Endothelial cell of umbilical vein (primary cell): Measurements from ENCODE around the gene CD300LF. TPM values are rescaled to one million over a fixed set of nuclear protein-coding genes. Genes with fewer than 3 reads are reported as not detected.

Source experiments
- BruUV-seq: library from RNA; stranded (reverse); fragments of 400-500 nt; replicated peaks from 2 replicates; lab custom pipeline; 2021; lab: Mats Ljungman, UMichigan
- CTCF ChIA-PET: fragments of 300-600, 350-600 bp; sonication (Branson Sonifier 250); formaldehyde crosslinking; loops from one replicate; lab custom pipeline; 2021; ENCODE audit warnings: antibody characterized with exemption, inconsistent platforms; lab: Charles Lee
- POLR2A ChIA-PET: fragments of 300-600, 350-600 bp; sonication (Branson Sonifier 250); formaldehyde crosslinking; loops from one replicate; lab custom pipeline; 2021; ENCODE audit warnings: antibody characterized with exemption, inconsistent platforms; lab: Charles Lee
- DNase-seq: peaks from one replicate; pipeline ENCODE4 v3.0.0-alpha.2; 2011; ENCODE audit warnings: low read depth, low spot score
- FAIRE-seq: peaks from 2 replicates; lab custom pipeline; 2011; peaks lifted over from hg19 to GRCh38; lab: Jason Lieb, UNC
- H2AFZ ChIP-seq: 2 replicates; pipeline ENCODE4 v1.6.0; 2012; ENCODE audit warnings: low read depth, low read length, control low read depth, inconsistent platforms
- H3K27ac ChIP-seq: 2 replicates; pipeline ENCODE4 v1.5.1; 2011; ENCODE audit warnings: low read depth, mild to moderate bottlenecking, control low read depth, low read length, moderate library complexity; ENCODE audit not compliant: insufficient read depth
- H3K27me3 ChIP-seq, 2 experiments: 2 replicates each; pipeline versions ENCODE4 v1.6.0 to v1.6.1; 2011; ENCODE audit warnings: low read length in 2 of 2, mixed read lengths in 1 of 2; ENCODE audit not compliant: control insufficient read depth in 2 of 2, insufficient read depth in 2 of 2
- H3K36me3 ChIP-seq, 2 experiments: 2 replicates in 1 of 2; 3 replicates in 1 of 2; pipeline ENCODE4 v1.5.1; 2011; ENCODE audit warnings: low read length in 2 of 2, mild to moderate bottlenecking in 1 of 2, moderate library complexity in 1 of 2; ENCODE audit not compliant: control insufficient read depth in 2 of 2, insufficient read depth in 2 of 2; ENCODE audit errors: extremely low read depth in 1 of 2
- H3K4me1 ChIP-seq: 3 replicates; pipeline ENCODE4 v1.5.1; 2011; ENCODE audit warnings: mild to moderate bottlenecking, low read length; ENCODE audit not compliant: control insufficient read depth, insufficient read depth; ENCODE audit errors: extremely low read depth
- H3K4me2 ChIP-seq: 2 replicates; pipeline ENCODE4 v1.6.1; 2011; ENCODE audit warnings: low read length, control low read depth, mixed read lengths; ENCODE audit not compliant: insufficient read depth
- H3K4me3 ChIP-seq, 3 experiments: fragments of 200-600 bp in 1 of 3; sonication (generic), shearing (Covaris generic) in 1 of 3; replicated peaks in 1 of 3; 2 replicates each; pipeline ENCODE4 v1.5.1; 2011 to 2016; ENCODE audit warnings: control low read depth in 3 of 3, low read length in 3 of 3, mild to moderate bottlenecking in 2 of 3, inconsistent platforms in 1 of 3, low read depth in 1 of 3, moderate library complexity in 1 of 3; ENCODE audit not compliant: insufficient read depth in 1 of 3
- H3K79me2 ChIP-seq: 2 replicates; pipeline ENCODE4 v1.6.0; 2012; ENCODE audit warnings: low read length, inconsistent platforms; ENCODE audit not compliant: control insufficient read depth, insufficient read depth
- H3K9ac ChIP-seq: replicated peaks from 2 replicates; pipeline ENCODE3; 2011; ENCODE audit warnings: low read length, control low read depth; ENCODE audit not compliant: insufficient read depth; ENCODE audit errors: extremely low read depth
- H3K9me1 ChIP-seq: replicated peaks from 3 replicates; pipeline ENCODE4 v1.6.0; 2011; ENCODE audit warnings: mild to moderate bottlenecking, low read length; ENCODE audit not compliant: control insufficient read depth, insufficient read depth; ENCODE audit errors: extremely low read depth
- H3K9me3 ChIP-seq: replicated peaks from 2 replicates; pipeline ENCODE4 v1.5.1; 2012; ENCODE audit warnings: low read length, inconsistent platforms; ENCODE audit not compliant: control insufficient read depth, insufficient read depth
- H4K20me1 ChIP-seq: replicated peaks from 2 replicates; pipeline ENCODE3; 2011; ENCODE audit warnings: mild to moderate bottlenecking, low read length; ENCODE audit not compliant: control insufficient read depth, insufficient read depth; ENCODE audit errors: extremely low read depth
- EZH2 ChIP-seq: IDR thresholded peaks from 2 replicates; pipeline ENCODE4 v1.6.1; 2012; ENCODE audit warnings: borderline replicate concordance, low read depth, mild to moderate bottlenecking, moderate library complexity, low read length, inconsistent platforms; ENCODE audit not compliant: severe bottlenecking
- FOS ChIP-seq: IDR thresholded peaks from 2 replicates; pipeline ENCODE4 v1.6.1; 2011; ENCODE audit warnings: mild to moderate bottlenecking, low read length, moderate library complexity, borderline replicate concordance; ENCODE audit not compliant: insufficient read depth
- GATA2 ChIP-seq: IDR thresholded peaks from 2 replicates; pipeline ENCODE4 v1.7.0; 2011; ENCODE audit warnings: low read depth, mild to moderate bottlenecking, moderate library complexity, mixed read lengths, low read length; ENCODE audit not compliant: insufficient read length, insufficient read depth
- JUN ChIP-seq: IDR thresholded peaks from 2 replicates; pipeline ENCODE4 v1.6.1; 2011; ENCODE audit warnings: borderline replicate concordance, low read depth; ENCODE audit not compliant: insufficient read length, insufficient read depth
- MYC ChIP-seq: IDR thresholded peaks from one replicate; pipeline ENCODE4 v1.6.1; 2011; ENCODE audit warnings: mild to moderate bottlenecking, low read depth, low read length
- POLR2A ChIP-seq: IDR thresholded peaks from 2 replicates; pipeline ENCODE4 v1.6.1; 2012; ENCODE audit warnings: low read depth, mild to moderate bottlenecking, control low read depth, low read length
- POLR2AphosphoS5 ChIP-seq: IDR thresholded peaks from 2 replicates; pipeline ENCODE4 v1.6.1; 2012; ENCODE audit warnings: low read depth, mild to moderate bottlenecking, control low read depth, low read length, moderate library complexity; ENCODE audit not compliant: insufficient read depth
- dilution Hi-C: fragments of 300-500 bp; cut with MboI; formaldehyde crosslinking; loops from one replicate; pipeline ENCODE4 v1.15.0; 2019; ENCODE audit warnings: low sequenced_read_pairs; ENCODE audit not compliant: extremely low pct_ligation_motif_present
- intact Hi-C: fragments of 100-400 bp; cut with micrococcal nuclease; formaldehyde crosslinking; loops from one replicate; pipeline ENCODE4 v1.10.0; 2022
- polyA plus RNA-seq, 4 experiments: library from polyadenylated mRNA; depleted of rRNA in 3 of 4; stranded (reverse) in 3 of 4; unstranded in 1 of 4; fragments of >200 nt; gene quantifications; 2 replicates each; pipeline versions ENCODE4 v1.2.1 to v1.2.3, GENCODE V29; 2011 to 2012; ENCODE audit warnings: missing spikeins in 1 of 4
- total RNA-seq: library from RNA; stranded (reverse); gene quantifications from 2 replicates; pipeline ENCODE4 v1.2.3, GENCODE V29; 2021
- TF ChIP-seq, protein P1 (sequence below): IDR thresholded peaks from 2 replicates; pipeline ENCODE4 v1.6.1; 2011; ENCODE audit not compliant: insufficient read depth, insufficient read length
- TF ChIP-seq, protein P2 (sequence below), 2 donors: IDR thresholded peaks; 1 replicate in 1 of 2; 2 replicates in 1 of 2; pipeline ENCODE4 v1.5.1; 2011; ENCODE audit warnings: low read length in 2 of 2, mild to moderate bottlenecking in 2 of 2, moderate library complexity in 2 of 2, control low read depth in 1 of 2, inconsistent platforms in 1 of 2, low read depth in 1 of 2; ENCODE audit not compliant: insufficient read depth in 1 of 2; ENCODE audit errors: extremely low read depth in 1 of 2

The CD300LF gene
- total and polyA plus RNA-seq, 2 donors (not counting 3 experiments of a cell fraction or from before 2014, with no cell fraction given): not detected

DNA sequence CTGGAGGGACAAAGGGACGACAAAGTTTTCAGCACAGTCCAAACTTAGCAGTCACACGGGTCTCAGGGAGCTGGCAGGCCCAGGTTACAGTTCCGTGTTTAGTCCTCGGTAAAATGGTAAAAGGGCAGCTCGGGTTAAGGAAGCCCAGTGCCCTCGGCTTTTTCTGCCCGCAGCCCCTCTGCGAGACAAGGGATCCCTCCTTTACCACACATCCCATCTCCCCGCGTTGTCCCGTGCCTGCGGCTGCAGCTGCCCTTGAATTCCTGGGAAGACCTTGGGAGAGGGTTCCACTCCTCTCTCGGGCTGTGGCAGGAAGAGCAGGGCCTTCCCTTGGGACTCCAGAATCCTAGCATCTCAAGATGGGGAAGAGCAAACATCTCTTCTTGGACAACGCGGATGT, 17.1 kb upstream of the CD300LF start:
- DNase-seq (no peak), FAIRE-seq (no peak)
- H3K9me1 ChIP-seq: no peaks in the 10 kb centered on the region
- no peaks in the 10 kb centered on the region for H3K4me1 ChIP-seq
- no peak overlapping the region for H3K4me2 ChIP-seq
- H3K9ac ChIP-seq: no peak overlapping the region
- no peaks in the 10 kb centered on the region for H3K27me3 ChIP-seq
- no peak overlapping the region for H3K27ac ChIP-seq
- CTCF ChIA-PET: no interaction called here
- H4K20me1 ChIP-seq: no peaks in the 10 kb centered on the region
- H3K36me3 ChIP-seq: no peaks in the 10 kb centered on the region
- POLR2A ChIA-PET: no interaction called here
- no peaks in the 10 kb centered on the region for H3K9me3 ChIP-seq
- intact Hi-C loops (no loop called here), dilution Hi-C loops (no loop called here)
- no peaks in the 10 kb centered on the region for H3K79me2 ChIP-seq
- BruUV-seq: no TSS peak
- TF ChIP-seq POLR2A (no peak), FOS (no peak)
- H2AFZ ChIP-seq: no peak overlapping the region
- no peak overlapping the region for H3K4me3 ChIP-seq

- intact Hi-C loops (no loop called here), dilution Hi-C loops (no loop called here)
- no peaks in the 10 kb centered on the region for H3K9me1 ChIP-seq
- H3K27ac ChIP-seq: no peak overlapping the region
- ChIA-PET POLR2A (no interaction called here), CTCF (no interaction called here)
- no peak overlapping the region for H3K4me3 ChIP-seq
- no peaks in the 10 kb centered on the region for H3K27me3 ChIP-seq
- H3K4me1 ChIP-seq: no peaks in the 10 kb centered on the region
- no peak overlapping the region for H3K4me2 ChIP-seq
- H3K9me3 ChIP-seq: no peaks in the 10 kb centered on the region
- DNase-seq (no peak), FAIRE-seq (no peak)
- H4K20me1 ChIP-seq: no peaks in the 10 kb centered on the region
- no peaks in the 10 kb centered on the region for H3K79me2 ChIP-seq
- H3K36me3 ChIP-seq: no peaks in the 10 kb centered on the region
- no peak overlapping the region for H3K9ac ChIP-seq
- TF ChIP-seq EZH2 (no peak), POLR2AphosphoS5 (no peak), POLR2A (no peak), GATA2 (no peak), FOS (no peak), JUN (no peak), MYC (no peak)
- TF ChIP-seq, protein P1, sequence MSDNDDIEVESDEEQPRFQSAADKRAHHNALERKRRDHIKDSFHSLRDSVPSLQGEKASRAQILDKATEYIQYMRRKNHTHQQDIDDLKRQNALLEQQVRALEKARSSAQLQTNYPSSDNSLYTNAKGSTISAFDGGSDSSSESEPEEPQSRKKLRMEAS: no peak
- TF ChIP-seq, protein P2, sequence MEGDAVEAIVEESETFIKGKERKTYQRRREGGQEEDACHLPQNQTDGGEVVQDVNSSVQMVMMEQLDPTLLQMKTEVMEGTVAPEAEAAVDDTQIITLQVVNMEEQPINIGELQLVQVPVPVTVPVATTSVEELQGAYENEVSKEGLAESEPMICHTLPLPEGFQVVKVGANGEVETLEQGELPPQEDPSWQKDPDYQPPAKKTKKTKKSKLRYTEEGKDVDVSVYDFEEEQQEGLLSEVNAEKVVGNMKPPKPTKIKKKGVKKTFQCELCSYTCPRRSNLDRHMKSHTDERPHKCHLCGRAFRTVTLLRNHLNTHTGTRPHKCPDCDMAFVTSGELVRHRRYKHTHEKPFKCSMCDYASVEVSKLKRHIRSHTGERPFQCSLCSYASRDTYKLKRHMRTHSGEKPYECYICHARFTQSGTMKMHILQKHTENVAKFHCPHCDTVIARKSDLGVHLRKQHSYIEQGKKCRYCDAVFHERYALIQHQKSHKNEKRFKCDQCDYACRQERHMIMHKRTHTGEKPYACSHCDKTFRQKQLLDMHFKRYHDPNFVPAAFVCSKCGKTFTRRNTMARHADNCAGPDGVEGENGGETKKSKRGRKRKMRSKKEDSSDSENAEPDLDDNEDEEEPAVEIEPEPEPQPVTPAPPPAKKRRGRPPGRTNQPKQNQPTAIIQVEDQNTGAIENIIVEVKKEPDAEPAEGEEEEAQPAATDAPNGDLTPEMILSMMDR (IDR thresholded peaks at IDR 0.05; ENCODE audit: extremely low read depth in 1 of 2, insufficient read depth in 1 of 2, low read depth in 1 of 2, low read length in 2 of 2): no peak
- no peak overlapping the region for H2AFZ ChIP-seq
- no TSS peak for BruUV-seq
Measured at GRCh38 chr17:74729368-74729767, 16.6 kb upstream of the CD300LF start.
